Natural killer cell (primary cell): ENCODE results near the gene HYAL2. TPM values are rescaled to one million over a fixed set of nuclear protein-coding genes. Genes with fewer than 3 reads are reported as not detected.
A peak's percentile ranks its signal among the peaks of the same experiment; 100 is the strongest.

ENCODE experiments used
- ATAC-seq, 3 donors: fragments of 150-1000 bp in 2 of 3; fragments of 200-7000 bp in 1 of 3; cut with Tn5 transposase; 1 replicate in 1 of 3; 2 replicates in 2 of 3; pipeline ENCODE4 v1.10.0; 2021; ENCODE audit warnings: mild to moderate bottlenecking in 2 of 3, moderate library complexity in 2 of 3
- DNase-seq, 2 donors: peaks; one replicate each; pipeline versions ENCODE4 v3.0.0 to v3.0.0-alpha.2; 2013 to 2021; ENCODE audit warnings: mixed read lengths in 1 of 2
- H3K27ac ChIP-seq: one replicate; pipeline ENCODE4 v1.5.1; 2013; ENCODE audit warnings: mild to moderate bottlenecking, low read length
- H3K27me3 ChIP-seq: one replicate; pipeline ENCODE4 v1.6.1; 2013; ENCODE audit warnings: low read length; ENCODE audit not compliant: control insufficient read depth, insufficient read depth
- H3K36me3 ChIP-seq: one replicate; pipeline ENCODE4 v1.6.1; 2013; ENCODE audit warnings: low read length; ENCODE audit not compliant: control insufficient read depth, insufficient read depth
- H3K4me1 ChIP-seq: one replicate; pipeline ENCODE4 v1.6.1; 2013; ENCODE audit warnings: low read length; ENCODE audit not compliant: control insufficient read depth, insufficient read depth
- H3K4me3 ChIP-seq: one replicate; pipeline ENCODE4 v1.5.1; 2013; ENCODE audit warnings: low read length
- H3K9me3 ChIP-seq: one replicate; pipeline ENCODE4 v1.6.1; 2013; ENCODE audit warnings: low read length; ENCODE audit not compliant: control insufficient read depth, insufficient read depth
- H3K27ac Mint-ChIP-seq, 2 donors: one replicate each; pipeline ENCODE4 v1.8.0; 2022; ENCODE audit warnings: mild to moderate bottlenecking in 2 of 2, mixed read lengths in 2 of 2, moderate library complexity in 1 of 2
- H3K27me3 Mint-ChIP-seq, 2 donors: one replicate each; pipeline ENCODE4 v1.8.0; 2022; ENCODE audit warnings: low read depth in 2 of 2, mixed read lengths in 2 of 2
- H3K36me3 Mint-ChIP-seq: one replicate; pipeline ENCODE4 v1.8.0; 2022; ENCODE audit warnings: mixed read lengths
- H3K4me1 Mint-ChIP-seq, 2 donors: one replicate each; pipeline ENCODE4 v1.8.0; 2022; ENCODE audit warnings: mixed read lengths in 2 of 2
- H3K4me3 Mint-ChIP-seq: one replicate; pipeline ENCODE4 v1.8.0; 2022; ENCODE audit warnings: mild to moderate bottlenecking, moderate library complexity, mixed read lengths
- H3K9me3 Mint-ChIP-seq, 2 donors: one replicate each; pipeline ENCODE4 v1.8.0; 2022; ENCODE audit warnings: mixed read lengths in 2 of 2
- CTCF ChIP-seq: fragments of 200-600 bp; IDR thresholded peaks from one replicate; pipeline ENCODE4 v1.8.0; 2022; ENCODE audit warnings: antibody characterized with exemption
- WGBS: methylation state at CpG from one replicate; pipeline ENCODE4 v1.1.7; 2013; ENCODE audit warnings: missing lambda C conversion rate; ENCODE audit not compliant: insufficient coverage; 5-methylcytosine and 5-hydroxymethylcytosine counted together
- intact Hi-C: fragments of 100-400 bp; cut with micrococcal nuclease; formaldehyde crosslinking; loops from one replicate; pipeline ENCODE4 v1.14.2; 2022
- total RNA-seq, 4 donors: library from RNA; stranded (reverse); fragments of 120-200 nt in 1 of 4; gene quantifications; one replicate each; pipeline versions ENCODE4 v1.2.3 to v1.2.4, GENCODE V29; 2013 to 2022

Gene HYAL2, protein sequence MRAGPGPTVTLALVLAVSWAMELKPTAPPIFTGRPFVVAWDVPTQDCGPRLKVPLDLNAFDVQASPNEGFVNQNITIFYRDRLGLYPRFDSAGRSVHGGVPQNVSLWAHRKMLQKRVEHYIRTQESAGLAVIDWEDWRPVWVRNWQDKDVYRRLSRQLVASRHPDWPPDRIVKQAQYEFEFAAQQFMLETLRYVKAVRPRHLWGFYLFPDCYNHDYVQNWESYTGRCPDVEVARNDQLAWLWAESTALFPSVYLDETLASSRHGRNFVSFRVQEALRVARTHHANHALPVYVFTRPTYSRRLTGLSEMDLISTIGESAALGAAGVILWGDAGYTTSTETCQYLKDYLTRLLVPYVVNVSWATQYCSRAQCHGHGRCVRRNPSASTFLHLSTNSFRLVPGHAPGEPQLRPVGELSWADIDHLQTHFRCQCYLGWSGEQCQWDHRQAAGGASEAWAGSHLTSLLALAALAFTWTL
- 1 to 10 TPM; 1.2 to 3.7 (median 3.1) TPM for total RNA-seq
- total RNA-seq (2013) = 5.1 TPM

GRCh38 chr3:50322386-50323091 lies at the start of gene HYAL2:
Gene HYAL2 (minus strand): TSS chr3:50322745. CDS start chr3:50320489, 2,256 bp downstream.
- Mint-ChIP-seq H3K27ac (peak within 1 kb of the TSS; percentile 74 to 87), H3K4me3 (peak within 1 kb of the TSS; percentile 85), H3K9me3 (no peaks in the 10 kb centered on the region), H3K27me3 (no peaks in the 10 kb centered on the region), H3K36me3 (no peaks in the 10 kb centered on the region), H3K4me1 (peaks cover 12 to 49% of the 10 kb centered on the region in 2 donors)
- no peak for DNase-seq
- Histone ChIP-seq H3K36me3 (peaks cover 8% of the 10 kb centered on the region), H3K9me3 (no peaks in the 10 kb centered on the region), H3K27ac (peak within 1 kb of the TSS; percentile 91), H3K4me3 (peak within 1 kb of the TSS; percentile 66), H3K4me1 (peaks cover 61% of the 10 kb centered on the region), H3K27me3 (no peaks in the 10 kb centered on the region)
- WGBS = 81% methylated on average over 31 of the region's 31 CpGs
- ATAC-seq = no peak
- TF ChIP-seq CTCF = no peak
- intact Hi-C loops = no loop called here

GRCh38 chr3:50371133-50371685 lies 48.7 kb upstream of the HYAL2 start:
- Mint-ChIP-seq H3K9me3 (no peaks in the 10 kb centered on the region), H3K4me1 (peaks cover 0 to 16% of the 10 kb centered on the region in 2 donors), H3K36me3 (no peaks in the 10 kb centered on the region), H3K4me3 (no peak overlapping the region), H3K27me3 (no peaks in the 10 kb centered on the region), H3K27ac (no peak overlapping the region)
- no peak for TF ChIP-seq CTCF
- Histone ChIP-seq H3K4me1 (peaks cover 7% of the 10 kb centered on the region), H3K36me3 (no peaks in the 10 kb centered on the region), H3K4me3 (no peak overlapping the region), H3K27me3 (no peaks in the 10 kb centered on the region), H3K27ac (no peak overlapping the region), H3K9me3 (no peaks in the 10 kb centered on the region)
- ATAC-seq (no peak), DNase-seq (no peak)
- 87% methylated on average over 3 of the region's 3 CpGs for WGBS
- intact Hi-C loops = no loop called here

DNA sequence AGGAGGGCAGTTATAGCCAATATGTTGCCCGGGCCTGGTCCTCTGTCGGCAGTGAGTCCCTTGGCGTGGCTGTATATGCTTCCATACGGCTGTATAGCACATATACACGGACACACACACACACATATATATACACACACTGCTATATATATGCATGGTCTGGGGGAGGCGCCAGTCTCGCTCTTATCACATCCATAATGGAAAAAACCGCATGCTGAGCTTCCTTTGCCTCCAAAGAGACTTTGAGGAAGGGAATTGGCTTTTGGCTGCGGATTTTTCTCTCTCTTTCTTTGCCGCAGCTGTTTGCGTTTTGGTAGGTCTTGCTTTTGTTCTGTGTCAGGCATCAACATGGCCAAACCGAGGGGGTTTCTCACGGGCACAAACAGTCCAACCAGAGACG lies 48.0 kb upstream of the HYAL2 start:
- no peak for DNase-seq
- 81% methylated on average over 13 of the region's 14 CpGs for WGBS

More for the DNA sequence above, 48.0 kb upstream of the HYAL2 start:
- Mint-ChIP-seq H3K36me3 (no peaks in the 10 kb centered on the region), H3K9me3 (no peaks in the 10 kb centered on the region), H3K27ac (no peak overlapping the region), H3K4me1 (peaks cover 3 to 22% of the 10 kb centered on the region in 2 donors), H3K27me3 (no peaks in the 10 kb centered on the region), H3K4me3 (no peak overlapping the region)
- H3K9me3 ChIP-seq = no peaks in the 10 kb centered on the region
- H3K27ac ChIP-seq = no peak overlapping the region
- intact Hi-C loops = no loop called here
- H3K36me3 ChIP-seq = no peaks in the 10 kb centered on the region
- H3K4me3 ChIP-seq = no peak overlapping the region
- peaks cover 14% of the 10 kb centered on the region for H3K4me1 ChIP-seq
- no peak for ATAC-seq
- TF ChIP-seq CTCF = no peak
- no peaks in the 10 kb centered on the region for H3K27me3 ChIP-seq
